ENCODE results near the gene TINAG. TPM values are rescaled to one million over a fixed set of nuclear protein-coding genes. Genes with fewer than 3 reads are reported as not detected.
A peak's percentile ranks its signal among the peaks of the same experiment; 100 is the strongest.

The TINAG gene, protein sequence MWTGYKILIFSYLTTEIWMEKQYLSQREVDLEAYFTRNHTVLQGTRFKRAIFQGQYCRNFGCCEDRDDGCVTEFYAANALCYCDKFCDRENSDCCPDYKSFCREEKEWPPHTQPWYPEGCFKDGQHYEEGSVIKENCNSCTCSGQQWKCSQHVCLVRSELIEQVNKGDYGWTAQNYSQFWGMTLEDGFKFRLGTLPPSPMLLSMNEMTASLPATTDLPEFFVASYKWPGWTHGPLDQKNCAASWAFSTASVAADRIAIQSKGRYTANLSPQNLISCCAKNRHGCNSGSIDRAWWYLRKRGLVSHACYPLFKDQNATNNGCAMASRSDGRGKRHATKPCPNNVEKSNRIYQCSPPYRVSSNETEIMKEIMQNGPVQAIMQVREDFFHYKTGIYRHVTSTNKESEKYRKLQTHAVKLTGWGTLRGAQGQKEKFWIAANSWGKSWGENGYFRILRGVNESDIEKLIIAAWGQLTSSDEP
- not detected for polyA plus RNA-seq (2013, experiment 1 of 2)
- polyA plus RNA-seq (2013, experiment 2 of 2) = not detected

- 96% methylated on average over 9 of the region's 10 CpGs for WGBS
- H3K4me3 ChIP-seq (ENCODE audit: low read length) = no peak within 1 kb of the TSS
- H3K36me3 ChIP-seq (ENCODE audit: insufficient read depth, low read length) = no peaks in the 10 kb centered on the region
- no peak within 1 kb of the TSS for H3K27ac ChIP-seq (ENCODE audit: low read depth, low read length)
- no peaks in the 10 kb centered on the region for H3K27me3 ChIP-seq (ENCODE audit: insufficient read depth, low read length)
- H3K4me1 ChIP-seq (ENCODE audit: insufficient read depth, low read length) = no peaks in the 10 kb centered on the region
- H3K9ac ChIP-seq (ENCODE audit: low read depth, low read length) = no peak within 1 kb of the TSS
- no peaks in the 10 kb centered on the region for H3K9me3 ChIP-seq (ENCODE audit: insufficient read depth, low read depth, low read length)
Measured at GRCh38 chr6:54308289-54308985, at the start of gene TINAG. TSS of gene TINAG (plus strand) at chr6:54308441. CDS start at chr6:54308551, 110 bp downstream.

- Histone ChIP-seq H3K9me3 (ENCODE audit: insufficient read depth, low read depth, low read length) (no peaks in the 10 kb centered on the region), H3K4me3 (ENCODE audit: low read length) (no peak overlapping the region), H3K27ac (ENCODE audit: low read depth, low read length) (no peak overlapping the region), H3K36me3 (ENCODE audit: insufficient read depth, low read length) (no peaks in the 10 kb centered on the region), H3K4me1 (ENCODE audit: insufficient read depth, low read length) (peaks cover 24% of the 10 kb centered on the region), H3K27me3 (ENCODE audit: insufficient read depth, low read length) (0 out of 2 replicates have a peak, but pooled peaks cover 2% of the 10 kb centered on the region), H3K9ac (ENCODE audit: low read depth, low read length) (no peak overlapping the region)
Measured at GRCh38 chr6:54260025-54260424, 48.2 kb upstream of the TINAG start.

DNA sequence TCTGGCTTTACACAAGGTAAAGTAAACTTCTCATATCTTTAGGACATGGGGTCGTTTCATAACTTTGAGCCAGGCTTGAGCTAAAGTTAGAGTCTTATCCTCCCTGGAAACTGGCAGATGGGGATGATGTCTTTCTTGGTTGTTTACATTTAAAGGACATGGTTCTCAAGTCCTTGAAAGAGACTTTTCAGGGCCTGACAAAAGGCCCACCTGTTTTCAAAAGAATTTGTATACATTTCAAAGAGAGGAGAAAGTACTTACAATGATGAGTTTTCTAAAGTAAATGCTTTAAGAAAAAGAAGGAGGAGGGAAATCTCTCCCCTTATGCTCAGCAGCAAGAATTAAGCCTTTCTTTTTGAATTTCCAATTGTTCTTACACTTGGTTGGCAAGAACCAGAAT lies 45.7 kb upstream of the TINAG start:
- H3K36me3 ChIP-seq (ENCODE audit: insufficient read depth, low read length) = no peaks in the 10 kb centered on the region
- H3K4me1 ChIP-seq (ENCODE audit: insufficient read depth, low read length) = peaks cover 24% of the 10 kb centered on the region
- 29% methylated on average over 1 of the region's 1 CpG for WGBS
- H3K9me3 ChIP-seq (ENCODE audit: insufficient read depth, low read depth, low read length) = no peaks in the 10 kb centered on the region
- peak overlapping the region; percentile 39; the same call in 1 of the 2 replicates for H3K27ac ChIP-seq (ENCODE audit: low read depth, low read length)
- no peak overlapping the region for H3K4me3 ChIP-seq (ENCODE audit: low read length)
- H3K9ac ChIP-seq (ENCODE audit: low read depth, low read length) = no peak overlapping the region
- 0 out of 2 replicates have a peak, but pooled peaks cover 2% of the 10 kb centered on the region for H3K27me3 ChIP-seq (ENCODE audit: insufficient read depth, low read length)

- 0 out of 2 replicates have a peak, but pooled peaks cover 2% of the 10 kb centered on the region for H3K27me3 ChIP-seq (ENCODE audit: insufficient read depth, low read length)
- H3K4me3 ChIP-seq (ENCODE audit: low read length) = no peak overlapping the region
- 81% methylated on average over 1 of the region's 2 CpGs for WGBS
- H3K36me3 ChIP-seq (ENCODE audit: insufficient read depth, low read length) = no peaks in the 10 kb centered on the region
- peak overlapping the region; percentile 39; the same call in 1 of the 2 replicates for H3K27ac ChIP-seq (ENCODE audit: low read depth, low read length)
- peaks cover 24% of the 10 kb centered on the region for H3K4me1 ChIP-seq (ENCODE audit: insufficient read depth, low read length)
- no peak overlapping the region for H3K9ac ChIP-seq (ENCODE audit: low read depth, low read length)
- H3K9me3 ChIP-seq (ENCODE audit: insufficient read depth, low read depth, low read length) = no peaks in the 10 kb centered on the region
Measured at GRCh38 chr6:54262971-54263370, 45.3 kb upstream of the TINAG start.

- no peaks in the 10 kb centered on the region for H3K9me3 ChIP-seq (ENCODE audit: insufficient read depth, low read depth, low read length)
- WGBS = 98% methylated on average over 4 of the region's 4 CpGs
- no peaks in the 10 kb centered on the region for H3K36me3 ChIP-seq (ENCODE audit: insufficient read depth, low read length)
- no peak overlapping the region for H3K9ac ChIP-seq (ENCODE audit: low read depth, low read length)
- H3K27me3 ChIP-seq (ENCODE audit: insufficient read depth, low read length) = 0 out of 2 replicates have a peak, but pooled peaks cover 2% of the 10 kb centered on the region
- H3K4me3 ChIP-seq (ENCODE audit: low read length) = no peak overlapping the region
- H3K4me1 ChIP-seq (ENCODE audit: insufficient read depth, low read length) = peaks cover 20% of the 10 kb centered on the region
- H3K27ac ChIP-seq (ENCODE audit: low read depth, low read length) = no peak overlapping the region
Measured at GRCh38 chr6:54264581-54265272, 43.5 kb upstream of the TINAG start.

GRCh38 chr6:54266400-54266923 lies 41.8 kb upstream of the TINAG start:
- WGBS = 81% methylated on average over 5 of the region's 5 CpGs
- H3K9ac ChIP-seq (ENCODE audit: low read depth, low read length) = no peak overlapping the region
- no peaks in the 10 kb centered on the region for H3K9me3 ChIP-seq (ENCODE audit: insufficient read depth, low read depth, low read length)
- H3K4me1 ChIP-seq (ENCODE audit: insufficient read depth, low read length) = peaks cover 20% of the 10 kb centered on the region
- no peak overlapping the region for H3K4me3 ChIP-seq (ENCODE audit: low read length)
- H3K27ac ChIP-seq (ENCODE audit: low read depth, low read length) = no peak overlapping the region
- 0 out of 2 replicates have a peak, but pooled peaks cover 2% of the 10 kb centered on the region for H3K27me3 ChIP-seq (ENCODE audit: insufficient read depth, low read length)
- no peaks in the 10 kb centered on the region for H3K36me3 ChIP-seq (ENCODE audit: insufficient read depth, low read length)

GRCh38 chr6:54267798-54268197 lies 40.4 kb upstream of the TINAG start:
- Histone ChIP-seq H3K36me3 (ENCODE audit: insufficient read depth, low read length) (no peaks in the 10 kb centered on the region), H3K9ac (ENCODE audit: low read depth, low read length) (no peak overlapping the region)
- WGBS = 93% methylated on average over 2 of the region's 2 CpGs

DNA sequence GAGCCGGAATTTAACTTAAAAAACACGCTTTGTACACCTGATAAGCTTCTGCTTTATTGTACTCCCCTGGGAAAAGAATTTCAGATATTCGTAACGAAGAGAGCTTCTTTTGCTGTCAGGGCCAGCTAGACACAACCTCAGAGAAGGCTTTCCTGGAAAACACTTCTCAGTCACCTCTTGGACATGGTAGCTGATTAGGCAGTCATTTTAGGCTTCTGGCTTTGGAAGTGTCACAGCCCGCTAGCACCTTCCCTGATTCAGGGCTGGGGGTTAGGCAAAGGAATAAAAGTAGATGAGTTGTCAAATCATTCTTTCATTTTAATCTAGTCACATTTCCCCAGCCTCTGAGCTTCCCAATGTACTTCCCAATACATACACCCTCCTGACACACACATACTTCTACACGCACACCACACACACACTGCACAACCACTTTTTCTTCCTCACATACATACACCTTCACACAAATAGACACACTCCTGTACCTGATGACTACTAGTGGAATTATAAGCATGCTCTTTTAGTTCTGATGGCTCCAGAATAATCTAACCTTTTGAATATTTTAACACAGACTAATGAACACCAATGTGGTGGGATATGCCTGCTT lies 34.9 kb upstream of the TINAG start:
- H3K9ac ChIP-seq (ENCODE audit: low read depth, low read length) = no peak overlapping the region
- no peaks in the 10 kb centered on the region for H3K27me3 ChIP-seq (ENCODE audit: insufficient read depth, low read length)
- H3K9me3 ChIP-seq (ENCODE audit: insufficient read depth, low read depth, low read length) = no peaks in the 10 kb centered on the region
- no peaks in the 10 kb centered on the region for H3K36me3 ChIP-seq (ENCODE audit: insufficient read depth, low read length)
- H3K27ac ChIP-seq (ENCODE audit: low read depth, low read length) = no peak overlapping the region
- no peak overlapping the region for H3K4me3 ChIP-seq (ENCODE audit: low read length)
- 92% methylated on average over 6 of the region's 6 CpGs for WGBS
- no peaks in the 10 kb centered on the region for H3K4me1 ChIP-seq (ENCODE audit: insufficient read depth, low read length)

More at GRCh38 chr6:54267798-54268197, 40.4 kb upstream of the TINAG start:
- H3K9me3 ChIP-seq (ENCODE audit: insufficient read depth, low read depth, low read length) = no peaks in the 10 kb centered on the region
- H3K4me1 ChIP-seq (ENCODE audit: insufficient read depth, low read length) = peaks cover 10% of the 10 kb centered on the region; the same call in 1 of the 2 replicates
- no peaks in the 10 kb centered on the region for H3K27me3 ChIP-seq (ENCODE audit: insufficient read depth, low read length)
- no peak overlapping the region for H3K4me3 ChIP-seq (ENCODE audit: low read length)
- no peak overlapping the region for H3K27ac ChIP-seq (ENCODE audit: low read depth, low read length)

DNA sequence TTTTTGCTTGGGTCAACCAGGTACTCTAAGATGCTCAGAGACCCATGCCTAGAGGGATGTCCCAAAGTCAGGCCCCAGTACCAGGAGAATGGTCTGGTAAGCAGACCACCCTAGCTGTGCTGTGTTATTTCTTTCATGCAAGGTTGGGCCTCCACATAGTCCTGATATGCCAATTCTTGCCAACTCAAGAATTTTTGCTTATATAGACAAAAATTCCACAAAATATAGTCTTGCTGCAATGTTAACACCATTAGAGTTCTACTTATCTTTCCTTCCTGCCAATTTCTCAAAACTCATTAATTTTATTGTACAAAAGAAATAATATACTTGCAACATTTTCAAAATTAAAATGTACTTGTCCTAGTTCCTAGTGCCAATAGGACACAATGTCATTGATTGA lies 33.9 kb upstream of the TINAG start:
- H3K27ac ChIP-seq (ENCODE audit: low read depth, low read length) = no peak overlapping the region
- no peaks in the 10 kb centered on the region for H3K36me3 ChIP-seq (ENCODE audit: insufficient read depth, low read length)
- H3K9me3 ChIP-seq (ENCODE audit: insufficient read depth, low read depth, low read length) = no peaks in the 10 kb centered on the region
- no peak overlapping the region for H3K4me3 ChIP-seq (ENCODE audit: low read length)
- H3K4me1 ChIP-seq (ENCODE audit: insufficient read depth, low read length) = no peaks in the 10 kb centered on the region
- H3K9ac ChIP-seq (ENCODE audit: low read depth, low read length) = no peak overlapping the region
- no peaks in the 10 kb centered on the region for H3K27me3 ChIP-seq (ENCODE audit: insufficient read depth, low read length)

DNA sequence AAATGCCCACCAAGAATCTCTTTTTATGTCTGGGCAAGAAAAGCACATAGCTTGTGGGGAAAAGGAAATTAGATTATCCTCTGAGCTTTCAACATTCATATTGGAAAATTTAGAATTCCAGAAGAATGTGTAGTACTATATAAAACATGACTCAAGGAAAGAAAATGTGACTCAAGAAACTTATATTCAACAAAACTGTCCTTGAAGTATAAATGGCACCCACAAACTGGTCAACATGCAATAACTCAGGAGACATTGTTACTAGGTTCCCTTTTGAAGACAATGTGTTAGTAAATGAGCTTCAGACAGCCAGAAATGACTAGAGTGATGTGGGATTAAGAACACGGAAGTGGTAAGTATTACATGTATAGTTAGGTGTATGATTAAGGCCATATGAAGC lies 26.1 kb upstream of the TINAG start:
- no peaks in the 10 kb centered on the region for H3K27me3 ChIP-seq (ENCODE audit: insufficient read depth, low read length)
- no peaks in the 10 kb centered on the region for H3K9me3 ChIP-seq (ENCODE audit: insufficient read depth, low read depth, low read length)
- no peak overlapping the region for H3K9ac ChIP-seq (ENCODE audit: low read depth, low read length)
- H3K27ac ChIP-seq (ENCODE audit: low read depth, low read length) = no peak overlapping the region
- no peak overlapping the region for H3K4me3 ChIP-seq (ENCODE audit: low read length)
- H3K36me3 ChIP-seq (ENCODE audit: insufficient read depth, low read length) = no peaks in the 10 kb centered on the region
- H3K4me1 ChIP-seq (ENCODE audit: insufficient read depth, low read length) = no peaks in the 10 kb centered on the region
- 91% methylated on average over 1 of the region's 1 CpG for WGBS
